B cell (primary cell): ENCODE results near the gene GNB1.

Source experiments
- EZH2 ChIP-seq: IDR thresholded peaks from 2 replicates; pipeline ENCODE4 v1.6.1; 2012; ENCODE audit warnings: borderline replicate concordance, low read depth, mild to moderate bottlenecking, moderate library complexity, low read length; ENCODE audit not compliant: insufficient read depth, poor library complexity, severe bottlenecking
- TF ChIP-seq, protein P1 (sequence below): fragments of 200-600 bp; IDR thresholded peaks from one replicate; pipeline ENCODE4 v1.8.0; 2022; ENCODE audit warnings: antibody characterized with exemption, mild to moderate bottlenecking

GRCh38 chr1:1806890-1807289 is 84.0 kb downstream of the GNB1 start:
- TF ChIP-seq, protein P1, sequence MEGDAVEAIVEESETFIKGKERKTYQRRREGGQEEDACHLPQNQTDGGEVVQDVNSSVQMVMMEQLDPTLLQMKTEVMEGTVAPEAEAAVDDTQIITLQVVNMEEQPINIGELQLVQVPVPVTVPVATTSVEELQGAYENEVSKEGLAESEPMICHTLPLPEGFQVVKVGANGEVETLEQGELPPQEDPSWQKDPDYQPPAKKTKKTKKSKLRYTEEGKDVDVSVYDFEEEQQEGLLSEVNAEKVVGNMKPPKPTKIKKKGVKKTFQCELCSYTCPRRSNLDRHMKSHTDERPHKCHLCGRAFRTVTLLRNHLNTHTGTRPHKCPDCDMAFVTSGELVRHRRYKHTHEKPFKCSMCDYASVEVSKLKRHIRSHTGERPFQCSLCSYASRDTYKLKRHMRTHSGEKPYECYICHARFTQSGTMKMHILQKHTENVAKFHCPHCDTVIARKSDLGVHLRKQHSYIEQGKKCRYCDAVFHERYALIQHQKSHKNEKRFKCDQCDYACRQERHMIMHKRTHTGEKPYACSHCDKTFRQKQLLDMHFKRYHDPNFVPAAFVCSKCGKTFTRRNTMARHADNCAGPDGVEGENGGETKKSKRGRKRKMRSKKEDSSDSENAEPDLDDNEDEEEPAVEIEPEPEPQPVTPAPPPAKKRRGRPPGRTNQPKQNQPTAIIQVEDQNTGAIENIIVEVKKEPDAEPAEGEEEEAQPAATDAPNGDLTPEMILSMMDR = no peak
- no peak for TF ChIP-seq EZH2
